ENCODE results near the gene ARMC6. TPM values are rescaled to one million over a fixed set of nuclear protein-coding genes. Genes with fewer than 3 reads are reported as not detected.

ARMC6 gene
- total RNA-seq, 6 experiments from 2014 or later = 30.2 to 41.7 (median 32.5) TPM

DNA sequence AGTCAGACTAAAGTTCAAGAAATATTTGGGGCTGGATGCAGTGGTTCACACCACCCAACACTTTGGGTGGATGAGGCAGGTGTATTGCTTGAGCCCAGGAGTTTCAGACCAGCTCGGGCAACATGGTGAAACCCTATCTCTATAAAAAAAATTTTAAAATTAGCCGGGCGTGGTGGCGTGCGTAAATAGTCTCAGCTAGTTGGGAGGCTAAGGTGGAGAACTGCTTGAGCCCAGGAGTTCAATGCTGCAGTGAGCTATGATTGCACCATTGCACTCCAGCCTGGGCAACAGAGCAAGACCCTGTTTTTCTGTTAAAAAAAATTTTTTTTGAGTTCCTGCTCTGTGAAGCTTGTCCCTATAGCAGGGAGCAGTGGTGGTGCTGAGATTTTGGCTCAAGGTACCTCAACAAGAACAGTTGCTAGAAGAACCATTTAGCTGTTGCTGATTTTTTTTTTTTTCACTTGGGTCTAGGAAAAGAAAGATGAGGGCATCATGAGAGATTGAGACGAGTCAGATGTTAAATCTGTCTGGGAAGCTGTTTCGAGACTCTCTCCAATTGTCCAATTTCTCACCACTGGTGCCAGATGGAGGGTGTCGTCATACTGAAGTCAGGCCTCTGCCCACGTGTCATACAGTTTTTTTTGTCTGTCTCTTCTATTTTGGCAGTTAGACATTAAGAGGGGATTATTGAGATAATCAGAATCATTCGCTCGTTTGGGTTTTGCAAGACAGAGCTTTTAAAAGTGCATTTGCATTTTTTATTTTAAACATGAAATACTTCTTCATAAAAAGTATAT lies 34.1 kb downstream of the ARMC6 start:
- DNase-seq = no peak
- no peaks in the 10 kb centered on the region for H3K9me3 Mint-ChIP-seq
- H3K36me3 Mint-ChIP-seq (ENCODE audit: low read depth) = no peaks in the 10 kb centered on the region
- no peak overlapping the region for H3K4me3 Mint-ChIP-seq
- peaks cover 22% of the 10 kb centered on the region for H3K4me1 Mint-ChIP-seq (ENCODE audit: low read depth)
- H3K27ac Mint-ChIP-seq = no peak overlapping the region
- peaks cover 1% of the 10 kb centered on the region for H3K27me3 Mint-ChIP-seq (ENCODE audit: insufficient read depth)
- TF ChIP-seq, protein P1, sequence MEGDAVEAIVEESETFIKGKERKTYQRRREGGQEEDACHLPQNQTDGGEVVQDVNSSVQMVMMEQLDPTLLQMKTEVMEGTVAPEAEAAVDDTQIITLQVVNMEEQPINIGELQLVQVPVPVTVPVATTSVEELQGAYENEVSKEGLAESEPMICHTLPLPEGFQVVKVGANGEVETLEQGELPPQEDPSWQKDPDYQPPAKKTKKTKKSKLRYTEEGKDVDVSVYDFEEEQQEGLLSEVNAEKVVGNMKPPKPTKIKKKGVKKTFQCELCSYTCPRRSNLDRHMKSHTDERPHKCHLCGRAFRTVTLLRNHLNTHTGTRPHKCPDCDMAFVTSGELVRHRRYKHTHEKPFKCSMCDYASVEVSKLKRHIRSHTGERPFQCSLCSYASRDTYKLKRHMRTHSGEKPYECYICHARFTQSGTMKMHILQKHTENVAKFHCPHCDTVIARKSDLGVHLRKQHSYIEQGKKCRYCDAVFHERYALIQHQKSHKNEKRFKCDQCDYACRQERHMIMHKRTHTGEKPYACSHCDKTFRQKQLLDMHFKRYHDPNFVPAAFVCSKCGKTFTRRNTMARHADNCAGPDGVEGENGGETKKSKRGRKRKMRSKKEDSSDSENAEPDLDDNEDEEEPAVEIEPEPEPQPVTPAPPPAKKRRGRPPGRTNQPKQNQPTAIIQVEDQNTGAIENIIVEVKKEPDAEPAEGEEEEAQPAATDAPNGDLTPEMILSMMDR (IDR thresholded peaks at IDR 0.05) = no peak

GRCh38 chr19:19068659-19069654 lies 35.6 kb downstream of the ARMC6 start:
- Mint-ChIP-seq H3K27me3 (ENCODE audit: insufficient read depth) (peaks cover 1% of the 10 kb centered on the region), H3K4me1 (ENCODE audit: low read depth) (peaks cover 14% of the 10 kb centered on the region), H3K9me3 (no peaks in the 10 kb centered on the region), H3K4me3 (no peak overlapping the region), H3K36me3 (ENCODE audit: low read depth) (no peaks in the 10 kb centered on the region), H3K27ac (no peak overlapping the region)
- TF ChIP-seq, protein P1 (IDR thresholded peaks at IDR 0.05) = no peak
- DNase-seq = no peak

- H3K4me1 Mint-ChIP-seq (ENCODE audit: low read depth) = no peaks in the 10 kb centered on the region
- no peak overlapping the region for H3K27ac Mint-ChIP-seq
- H3K36me3 Mint-ChIP-seq (ENCODE audit: low read depth) = no peaks in the 10 kb centered on the region
- TF ChIP-seq, protein P1 (IDR thresholded peaks at IDR 0.05) = no peak
- H3K4me3 Mint-ChIP-seq = no peak overlapping the region
- H3K27me3 Mint-ChIP-seq (ENCODE audit: insufficient read depth) = no peaks in the 10 kb centered on the region; the same call in 1 of the 2 replicates
- DNase-seq = no peak
- H3K9me3 Mint-ChIP-seq = no peaks in the 10 kb centered on the region
These were observed 38.5 kb downstream of the ARMC6 start for GRCh38 chr19:19071897-19072296.

DNA sequence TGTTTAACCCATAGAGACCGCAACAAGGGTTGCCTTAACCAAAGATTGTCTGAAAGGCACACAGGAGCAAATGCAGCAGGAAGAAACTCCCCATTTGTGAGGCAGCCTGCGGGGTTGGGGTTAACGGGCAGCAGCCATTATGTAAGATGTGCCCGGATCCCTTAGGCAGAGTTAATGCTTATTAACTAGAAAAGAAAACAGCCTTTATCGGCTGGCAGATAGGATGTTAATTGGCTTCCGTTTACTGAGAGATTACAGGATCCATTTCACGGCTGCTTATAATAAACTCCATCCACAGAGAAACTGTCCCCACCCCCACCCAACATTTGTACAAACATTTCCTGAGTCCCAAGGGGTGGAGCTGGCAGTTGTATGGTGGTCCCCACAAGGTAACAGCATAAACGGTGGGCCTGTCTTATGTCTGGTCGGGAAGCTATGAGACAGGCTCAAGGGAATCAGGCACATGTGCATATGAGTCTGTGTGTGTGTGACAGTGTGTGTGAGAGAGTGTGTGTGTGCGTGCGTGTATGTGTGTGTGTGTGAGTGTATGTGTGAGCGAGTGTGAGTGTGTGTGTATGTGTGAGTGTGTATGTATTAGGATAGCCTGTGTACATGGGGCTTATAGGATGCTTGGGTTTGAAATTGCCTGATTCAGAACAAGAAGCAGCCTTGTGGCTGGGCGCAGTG lies 40.9 kb downstream of the ARMC6 start:
- Mint-ChIP-seq H3K36me3 (ENCODE audit: low read depth) (no peaks in the 10 kb centered on the region; the same call in 1 of the 2 replicates), H3K27me3 (ENCODE audit: insufficient read depth) (no peaks in the 10 kb centered on the region; the same call in 1 of the 2 replicates), H3K27ac (no peak overlapping the region), H3K4me3 (no peak overlapping the region), H3K4me1 (ENCODE audit: low read depth) (no peaks in the 10 kb centered on the region), H3K9me3 (no peaks in the 10 kb centered on the region)
- TF ChIP-seq, protein P1 (IDR thresholded peaks at IDR 0.05) = no peak
- no peak for DNase-seq

DNA sequence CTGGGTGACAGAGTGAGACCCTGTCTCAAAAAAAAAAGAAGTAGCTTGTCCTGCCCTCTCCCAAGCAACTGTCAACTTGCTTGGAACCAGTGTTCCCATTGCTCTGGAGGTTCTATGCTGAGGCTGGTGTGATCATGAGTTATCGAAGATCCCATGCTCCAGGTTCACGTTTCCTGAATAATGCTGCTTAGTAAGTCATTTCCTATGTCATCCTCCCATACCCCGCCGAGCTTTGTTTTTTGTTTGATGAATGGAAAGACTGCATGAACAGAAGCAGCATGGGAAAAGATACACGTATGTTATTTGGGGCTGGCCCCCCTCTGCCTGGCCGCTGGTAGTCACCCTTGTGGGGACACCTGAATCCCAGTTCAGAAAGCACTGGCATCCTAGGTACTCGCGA lies 41.7 kb downstream of the ARMC6 start:
- TF ChIP-seq, protein P1 (IDR thresholded peaks at IDR 0.05) = no peak
- H3K4me3 Mint-ChIP-seq = no peak overlapping the region
- H3K27me3 Mint-ChIP-seq (ENCODE audit: insufficient read depth) = no peaks in the 10 kb centered on the region; the same call in 1 of the 2 replicates
- no peaks in the 10 kb centered on the region for H3K4me1 Mint-ChIP-seq (ENCODE audit: low read depth)
- H3K27ac Mint-ChIP-seq = no peak overlapping the region
- no peak for DNase-seq
- no peaks in the 10 kb centered on the region; the same call in 1 of the 2 replicates for H3K36me3 Mint-ChIP-seq (ENCODE audit: low read depth)
- H3K9me3 Mint-ChIP-seq = no peaks in the 10 kb centered on the region

Measured in HFFc6 (cell line).